AG04449 (cell line): ENCODE results near the gene IL3.

ENCODE experiments used
- CTCF ChIA-PET: fragments of 350-600 bp; formaldehyde crosslinking; extraction: SDS; loops from one replicate; lab custom pipeline; 2021; ENCODE audit warnings: antibody characterized with exemption; lab: Yijun Ruan, JAX
- POLR2A ChIA-PET: fragments of 400-600, 350-600 bp; formaldehyde crosslinking; extraction: SDS; loops from one replicate; lab custom pipeline; 2020; ENCODE audit warnings: antibody characterized with exemption, inconsistent platforms; lab: Yijun Ruan, JAX
- DNase-seq: peaks from one replicate; pipeline ENCODE4 v3.0.0-alpha.2; 2010; ENCODE audit warnings: low read depth, low spot score
- H3K4me3 ChIP-seq: 2 replicates; pipeline ENCODE4 v1.5.1; 2011; ENCODE audit warnings: low read depth, mild to moderate bottlenecking, control low read depth, low read length
- TF ChIP-seq, protein P1 (sequence below): IDR thresholded peaks from one replicate; pipeline ENCODE4 v1.5.1; 2011; ENCODE audit warnings: mild to moderate bottlenecking, moderate library complexity, low read length, control low read depth, inconsistent platforms; ENCODE audit not compliant: insufficient read depth; ENCODE audit errors: missing control alignments

IL3 gene

DNA sequence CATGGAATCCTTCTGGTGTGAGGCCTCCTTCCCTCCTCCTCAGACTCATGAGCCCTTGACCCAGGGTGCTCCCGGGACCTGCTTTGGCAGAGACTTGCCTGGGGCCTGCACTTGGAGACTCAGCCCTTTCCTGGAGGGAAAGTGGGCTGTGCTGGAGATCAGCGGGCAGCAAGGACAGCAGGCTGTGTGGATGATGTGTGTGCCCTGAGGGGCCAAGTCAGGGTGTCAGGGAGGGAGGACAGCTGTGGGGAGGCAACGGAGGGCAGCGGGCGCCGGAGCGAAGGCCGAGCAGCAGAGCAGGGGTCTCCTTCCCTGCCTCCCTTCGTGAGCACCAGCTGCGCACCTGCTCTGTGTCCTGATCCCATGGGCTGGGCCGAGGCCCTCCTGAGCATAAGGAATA, 7.0 kb downstream of the IL3 start:
- no peak for DNase-seq
- H3K4me3 ChIP-seq, result no peak overlapping the region
- POLR2A ChIA-PET, result no interaction called here
- CTCF ChIA-PET, result interaction anchor here (1.1 to 9.3 kb wide), 7 partner anchors 13 to 211 kb away, joined by 4 to 111 read pairs (median 6); no protein-coding TSS in a partner anchor
- TF ChIP-seq, protein P1, sequence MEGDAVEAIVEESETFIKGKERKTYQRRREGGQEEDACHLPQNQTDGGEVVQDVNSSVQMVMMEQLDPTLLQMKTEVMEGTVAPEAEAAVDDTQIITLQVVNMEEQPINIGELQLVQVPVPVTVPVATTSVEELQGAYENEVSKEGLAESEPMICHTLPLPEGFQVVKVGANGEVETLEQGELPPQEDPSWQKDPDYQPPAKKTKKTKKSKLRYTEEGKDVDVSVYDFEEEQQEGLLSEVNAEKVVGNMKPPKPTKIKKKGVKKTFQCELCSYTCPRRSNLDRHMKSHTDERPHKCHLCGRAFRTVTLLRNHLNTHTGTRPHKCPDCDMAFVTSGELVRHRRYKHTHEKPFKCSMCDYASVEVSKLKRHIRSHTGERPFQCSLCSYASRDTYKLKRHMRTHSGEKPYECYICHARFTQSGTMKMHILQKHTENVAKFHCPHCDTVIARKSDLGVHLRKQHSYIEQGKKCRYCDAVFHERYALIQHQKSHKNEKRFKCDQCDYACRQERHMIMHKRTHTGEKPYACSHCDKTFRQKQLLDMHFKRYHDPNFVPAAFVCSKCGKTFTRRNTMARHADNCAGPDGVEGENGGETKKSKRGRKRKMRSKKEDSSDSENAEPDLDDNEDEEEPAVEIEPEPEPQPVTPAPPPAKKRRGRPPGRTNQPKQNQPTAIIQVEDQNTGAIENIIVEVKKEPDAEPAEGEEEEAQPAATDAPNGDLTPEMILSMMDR, result no peak

DNA sequence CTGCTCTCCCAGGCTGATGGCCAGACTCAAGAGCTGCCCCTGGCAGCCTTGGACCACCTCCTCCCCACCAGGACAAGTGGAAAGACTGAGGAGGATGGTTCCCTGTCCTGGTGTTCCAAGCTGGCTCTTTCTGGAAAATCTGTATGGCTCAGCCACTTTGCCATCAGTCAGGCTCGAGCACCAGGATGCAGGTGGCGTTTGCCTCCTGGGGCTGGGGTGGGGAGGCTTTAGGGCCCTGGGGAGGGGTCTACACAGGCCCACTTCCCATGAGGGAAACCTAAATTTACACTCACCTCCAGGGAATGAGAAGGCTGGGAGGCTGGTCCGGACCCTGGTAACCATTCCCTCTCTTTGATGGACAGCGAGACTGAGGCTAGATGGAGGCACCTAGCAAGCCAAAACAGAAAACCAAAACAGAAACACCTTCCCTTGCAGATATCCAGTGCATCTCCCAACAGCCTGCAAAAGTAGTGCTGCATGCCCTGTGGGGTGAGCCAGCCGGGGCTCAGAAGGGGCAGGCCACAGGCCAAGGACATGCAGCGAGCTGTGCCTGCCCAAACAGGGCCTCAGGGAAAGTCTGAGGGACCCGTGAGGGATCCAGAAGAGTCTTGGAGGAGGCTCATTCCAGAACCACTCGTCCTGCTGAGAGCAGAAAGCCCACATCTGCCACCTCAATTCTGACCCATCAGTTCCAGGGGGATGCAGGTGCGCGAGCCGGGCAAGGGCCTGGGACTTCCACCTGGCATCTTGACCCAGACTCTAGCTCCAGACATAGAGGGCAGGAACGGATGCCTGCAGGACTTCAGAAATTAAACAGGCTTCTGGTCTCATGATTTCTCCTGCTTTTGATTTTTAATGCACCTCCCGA, 7.7 kb downstream of the IL3 start:
- no peak for DNase-seq
- H3K4me3 ChIP-seq, result no peak overlapping the region
- TF ChIP-seq, protein P1, result no peak
- CTCF ChIA-PET, result interaction anchor here (1.1 to 9.3 kb wide), 5 partner anchors 12 to 111 kb away, joined by 3 to 111 read pairs (median 6); no protein-coding TSS in a partner anchor
- POLR2A ChIA-PET, result no interaction called here

DNA sequence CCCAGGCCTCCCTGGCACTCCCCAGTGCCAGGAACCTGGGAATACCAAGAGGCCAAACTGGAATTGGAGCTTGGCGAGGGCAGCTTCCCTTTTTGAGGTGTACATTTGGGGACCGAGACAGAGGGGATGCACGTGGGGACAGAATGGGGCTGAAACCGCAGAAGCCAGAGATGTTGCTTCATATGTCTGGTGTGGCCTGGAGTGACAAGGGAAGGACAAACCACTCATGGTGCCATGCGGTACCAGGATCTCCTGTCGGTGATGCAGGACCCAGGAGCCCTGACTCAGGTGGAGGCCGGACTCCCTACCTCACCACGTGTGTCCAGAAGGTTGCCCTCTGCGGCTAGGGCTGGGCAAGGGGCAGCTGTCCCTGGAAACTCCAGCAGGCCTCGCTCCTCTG, 9.1 kb downstream of the IL3 start:
- no peak overlapping the region for H3K4me3 ChIP-seq
- TF ChIP-seq, protein P1, result no peak
- POLR2A ChIA-PET, result no interaction called here
- no peak for DNase-seq
- CTCF ChIA-PET, result interaction anchor here (0.6 to 9.3 kb wide), 4 partner anchors 8 to 66 kb away, joined by 3 to 111 read pairs (median 5); no protein-coding TSS in a partner anchor

DNA sequence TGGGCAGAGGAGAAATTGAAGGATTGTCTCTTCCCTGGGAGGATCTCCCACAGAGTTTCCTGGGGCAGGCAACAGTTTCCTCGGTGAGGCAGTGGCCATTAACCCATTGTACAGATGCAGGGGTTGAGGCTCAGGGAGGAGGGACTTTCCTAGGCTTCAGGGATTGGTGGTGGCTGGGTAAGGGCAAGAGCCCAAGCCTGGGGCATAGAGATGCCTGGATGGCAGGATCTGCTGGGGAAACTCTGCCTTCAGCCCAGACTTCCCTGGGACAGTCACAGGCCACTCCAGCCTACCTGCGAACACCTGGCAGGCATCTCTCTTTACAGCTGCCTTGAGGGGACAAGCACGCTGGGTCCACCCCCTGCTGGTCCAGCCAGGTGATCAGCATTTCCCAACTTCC, 9.5 kb downstream of the IL3 start:
- ChIA-PET POLR2A (no interaction called here), CTCF (interaction anchor here (0.6 to 9.3 kb wide), 4 partner anchors 8 to 66 kb away, joined by 3 to 111 read pairs (median 5); no protein-coding TSS in a partner anchor)

DNA sequence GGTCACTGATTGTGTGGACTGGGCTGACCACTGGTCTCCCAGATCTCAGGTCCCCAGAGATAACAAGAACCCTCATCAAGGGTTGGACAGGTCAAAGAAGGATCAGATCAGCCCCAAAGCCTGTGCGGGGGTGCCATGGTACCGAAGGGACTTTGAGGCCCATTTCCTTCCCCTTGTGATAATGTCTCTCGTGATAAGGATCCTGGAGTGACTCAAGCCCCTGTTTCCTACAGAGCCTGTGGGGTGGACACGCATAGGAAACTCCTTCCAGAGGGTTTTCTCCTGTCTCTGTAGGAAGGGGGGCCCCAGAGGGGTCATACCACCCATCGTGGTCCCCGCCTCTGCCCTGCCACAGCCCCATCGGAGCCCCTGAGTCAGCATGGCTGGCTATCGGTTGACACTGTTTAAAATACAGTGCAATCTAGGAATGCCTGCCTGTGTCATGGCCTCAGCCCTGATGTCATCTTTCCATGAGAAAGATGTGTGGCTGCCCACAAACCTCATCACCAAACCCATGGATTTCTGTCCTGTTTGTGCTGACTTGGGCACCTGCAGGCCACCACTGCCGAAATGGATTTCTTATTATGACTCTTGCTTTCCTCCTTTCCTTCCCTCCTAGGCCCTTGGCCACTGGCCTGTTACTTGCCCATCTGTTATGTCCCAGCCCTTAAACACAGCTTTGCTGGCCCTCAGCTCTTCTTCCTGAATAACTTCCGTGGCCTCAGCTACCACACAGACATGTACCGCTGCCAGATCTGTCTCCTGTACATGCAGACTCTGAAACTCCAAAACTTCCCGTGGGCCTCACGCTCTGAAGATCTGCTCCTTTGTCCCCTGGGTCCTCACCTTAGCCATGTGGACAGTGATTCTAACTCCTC, 10.2 kb downstream of the IL3 start:
- TF ChIP-seq, protein P1, result no peak
- CTCF ChIA-PET, result interaction anchor here (1.3 to 5.7 kb wide), 3 partner anchors 7 to 109 kb away, joined by 3 to 63 read pairs (median 6); no protein-coding TSS in a partner anchor
- POLR2A ChIA-PET, result no interaction called here
- no peak overlapping the region for H3K4me3 ChIP-seq
- no peak for DNase-seq

More for the DNA sequence above, 9.5 kb downstream of the IL3 start:
- no peak overlapping the region for H3K4me3 ChIP-seq
- no peak for DNase-seq
- TF ChIP-seq, protein P1, result no peak

DNA sequence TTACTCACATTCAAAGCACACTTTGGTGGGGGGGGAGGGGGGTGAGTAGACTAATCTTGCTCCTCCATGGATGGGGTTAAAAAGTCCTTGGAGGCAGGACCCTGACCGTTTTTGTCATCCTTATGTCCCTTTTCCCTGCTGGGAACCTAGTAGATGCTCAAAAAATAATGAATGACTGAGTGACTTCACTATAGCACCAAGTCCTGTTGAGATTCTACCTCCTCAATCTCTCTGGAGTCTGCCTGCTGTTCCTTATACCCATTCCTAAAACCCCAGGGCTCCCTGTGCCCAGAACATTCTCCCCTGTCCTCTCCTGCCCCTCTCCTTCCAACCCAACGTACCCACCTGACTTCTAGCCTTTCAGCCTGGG, 10.9 kb downstream of the IL3 start:
- no peak overlapping the region for H3K4me3 ChIP-seq
- no peak for DNase-seq
- TF ChIP-seq, protein P1, result no peak
- POLR2A ChIA-PET, result no interaction called here
- CTCF ChIA-PET, result interaction anchor here (1.3 to 5.7 kb wide), 3 partner anchors 8 to 108 kb away, joined by 3 to 63 read pairs (median 6); no protein-coding TSS in a partner anchor
